ENCODE measurements around the gene ADARB1.

The ADARB1 gene

DNA sequence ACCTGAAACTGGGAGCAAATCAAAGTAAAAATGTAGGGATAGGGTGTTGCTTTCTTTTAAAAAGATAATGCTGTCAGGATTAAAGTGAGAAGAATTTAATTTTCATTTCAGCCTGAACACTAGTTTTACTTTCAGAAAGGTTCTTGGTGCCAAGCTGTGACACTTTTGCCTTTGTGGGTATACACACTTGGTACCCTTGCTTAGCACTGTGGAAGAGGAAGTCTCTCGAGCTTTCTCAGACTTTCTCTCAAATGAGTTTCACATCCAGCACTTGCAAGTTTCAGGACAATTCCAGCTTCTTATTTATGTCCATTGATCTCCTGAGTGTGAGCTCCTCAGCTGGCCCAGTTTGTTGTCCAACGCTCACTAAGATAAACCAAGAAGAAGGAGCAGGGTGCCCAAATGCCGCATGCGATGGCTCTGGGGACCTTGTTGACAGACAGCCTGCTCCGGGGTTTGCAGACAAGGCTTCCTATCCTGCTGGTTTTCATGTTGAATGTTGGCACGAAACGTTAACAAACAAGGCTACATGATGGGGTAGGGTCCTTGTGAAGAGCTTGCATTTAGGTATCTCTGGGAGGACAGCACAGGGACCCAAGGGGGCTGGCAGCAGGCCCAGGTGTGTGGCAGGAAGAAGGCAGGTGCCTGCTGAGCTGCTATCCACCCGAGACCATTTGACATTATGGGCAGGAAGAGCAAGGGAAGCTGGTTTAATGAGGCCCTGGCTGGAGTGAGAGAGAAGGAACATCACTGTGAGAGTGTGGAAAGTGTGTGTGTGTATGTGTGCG lies 133.7 kb downstream of the ADARB1 start:
- H4K20me1 ChIP-seq: peaks cover 0 to 27% (median 0%) of the 10 kb centered on the region in 11 experiments; a peak in 7 of 22 replicates
- H3K9me3 ChIP-seq (replicated peaks in 1 of 11): peaks cover 0 to 3% (median 0%) of the 10 kb centered on the region in 11 experiments; a peak in 1 of 22 replicates
- TF ChIP-seq Cebpa-rat (IDR thresholded peaks at IDR 0.05): no peak
- H3K27ac ChIP-seq: no peak overlapping the region
- H3K4me3 ChIP-seq: no peak overlapping the region
- H3K4me1 ChIP-seq: peaks cover 14 to 31% (median 24%) of the 10 kb centered on the region in 10 experiments
- peaks cover 12 to 99% (median 71%) of the 10 kb centered on the region in 11 experiments for H3K36me3 ChIP-seq
- H3K4me2 ChIP-seq: peak overlapping the region in 1 of 11 experiments; percentile 5; a peak in 3 of 22 replicates
- H3K27me3 ChIP-seq: peaks cover 0 to 16% (median 0%) of the 10 kb centered on the region in 11 experiments; a peak in 2 of 22 replicates
- no peak overlapping the region for H3K9ac ChIP-seq

GRCh38 chr21:45208627-45208951 lies 134.2 kb downstream of the ADARB1 start:
- peaks cover 12 to 99% (median 69%) of the 10 kb centered on the region in 11 experiments for H3K36me3 ChIP-seq
- no peak for TF ChIP-seq Cebpa-rat (IDR thresholded peaks at IDR 0.05)
- H3K27me3 ChIP-seq: peaks cover 0 to 16% (median 0%) of the 10 kb centered on the region in 11 experiments; a peak in 2 of 22 replicates
- H3K9me3 ChIP-seq (replicated peaks in 1 of 11): peaks cover 0 to 3% (median 0%) of the 10 kb centered on the region in 11 experiments; a peak in 3 of 22 replicates
- H4K20me1 ChIP-seq: peaks cover 0 to 27% (median 0%) of the 10 kb centered on the region in 11 experiments; a peak in 5 of 22 replicates
- H3K4me2 ChIP-seq: no peak overlapping the region; a peak in 1 of 22 replicates
- H3K27ac ChIP-seq: no peak overlapping the region
- peaks cover 9 to 27% (median 21%) of the 10 kb centered on the region in 10 experiments for H3K4me1 ChIP-seq
- H3K4me3 ChIP-seq: no peak overlapping the region
- no peak overlapping the region for H3K9ac ChIP-seq

DNA sequence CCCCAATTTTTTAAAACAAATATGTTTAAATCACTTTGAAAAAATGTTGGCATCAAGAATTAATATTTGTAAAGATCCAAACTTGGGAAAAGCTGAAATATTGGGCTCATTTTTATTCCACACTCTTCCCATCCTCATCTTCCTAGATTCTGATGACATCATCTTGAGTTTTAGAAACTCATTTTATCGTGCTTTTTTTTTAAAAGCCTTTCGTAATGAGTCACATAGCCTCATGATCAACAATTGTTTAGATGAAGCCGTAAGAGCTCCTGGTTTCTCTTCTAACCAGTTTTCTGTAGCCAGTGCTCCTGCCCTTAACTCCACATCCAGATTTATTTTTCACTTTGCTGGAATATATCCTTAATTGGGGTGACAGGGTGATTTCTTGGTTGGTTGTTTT lies 134.7 kb downstream of the ADARB1 start:
- H3K4me2 ChIP-seq: peak overlapping the region in 4 of 11 experiments; percentile 19 to 69 (median 38); a peak in 8 of 22 replicates
- H3K27me3 ChIP-seq: peaks cover 0 to 16% (median 0%) of the 10 kb centered on the region in 11 experiments; a peak in 2 of 22 replicates
- TF ChIP-seq Cebpa-rat (IDR thresholded peaks at IDR 0.05): no peak
- H3K27ac ChIP-seq: no peak overlapping the region
- H4K20me1 ChIP-seq: peaks cover 0 to 27% (median 0%) of the 10 kb centered on the region in 11 experiments; a peak in 4 of 22 replicates
- peaks cover 12 to 100% (median 70%) of the 10 kb centered on the region in 11 experiments for H3K36me3 ChIP-seq
- no peak overlapping the region for H3K4me3 ChIP-seq
- H3K4me1 ChIP-seq: peaks cover 4 to 27% (median 17%) of the 10 kb centered on the region in 10 experiments; a peak in 19 of 20 replicates
- peaks cover 0 to 6% (median 0%) of the 10 kb centered on the region in 11 experiments; a peak in 5 of 22 replicates for H3K9me3 ChIP-seq (replicated peaks in 1 of 11)
- H3K9ac ChIP-seq: no peak overlapping the region

DNA sequence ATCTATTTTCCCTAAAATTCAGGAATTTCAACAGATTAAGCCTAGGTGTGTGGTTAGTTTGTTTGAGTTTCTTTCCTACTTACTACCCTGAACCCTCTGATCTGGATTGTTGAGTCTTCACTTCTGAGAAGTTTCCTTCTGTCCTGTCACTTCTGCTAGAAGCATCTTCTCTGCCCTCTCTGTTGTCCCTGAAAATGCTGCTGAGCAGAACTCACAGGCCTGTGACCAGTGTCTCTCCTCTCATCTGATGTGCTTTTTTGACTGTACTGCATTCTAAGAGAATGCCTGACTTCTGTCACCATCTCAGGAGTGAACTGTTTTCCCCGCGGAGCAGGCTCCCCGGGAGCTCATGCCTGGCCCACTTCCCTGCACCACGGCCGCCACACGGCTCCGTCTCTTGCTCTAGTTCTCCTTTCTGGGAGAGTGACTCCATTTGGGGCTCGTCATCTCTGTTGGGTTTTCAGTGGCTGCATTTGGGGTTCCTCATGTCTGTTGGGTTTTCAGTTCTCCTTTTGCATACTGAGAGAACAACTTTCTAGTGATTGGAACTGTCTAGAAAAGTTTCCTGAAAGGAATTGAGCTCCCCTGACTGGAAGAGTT lies 135.4 kb downstream of the ADARB1 start:
- Histone ChIP-seq H3K9ac (no peak overlapping the region), H3K4me1 (peaks cover 0 to 27% (median 13%) of the 10 kb centered on the region in 10 experiments; a peak in 12 of 20 replicates), H3K4me3 (no peak overlapping the region), H3K27me3 (peaks cover 0 to 10% (median 0%) of the 10 kb centered on the region in 11 experiments; a peak in 2 of 22 replicates), H3K27ac (no peak overlapping the region), H3K9me3 (replicated peaks in 1 of 11) (peaks cover 0 to 13% (median 6%) of the 10 kb centered on the region in 11 experiments; a peak in 19 of 22 replicates), H4K20me1 (peaks cover 0 to 27% (median 0%) of the 10 kb centered on the region in 11 experiments; a peak in 4 of 22 replicates), H3K36me3 (peaks cover 12 to 100% (median 70%) of the 10 kb centered on the region in 11 experiments), H3K4me2 (peak overlapping the region in 5 of 11 experiments; percentile 13 to 69 (median 23); a peak in 10 of 22 replicates)
- TF ChIP-seq Cebpa-rat (IDR thresholded peaks at IDR 0.05): no peak

DNA sequence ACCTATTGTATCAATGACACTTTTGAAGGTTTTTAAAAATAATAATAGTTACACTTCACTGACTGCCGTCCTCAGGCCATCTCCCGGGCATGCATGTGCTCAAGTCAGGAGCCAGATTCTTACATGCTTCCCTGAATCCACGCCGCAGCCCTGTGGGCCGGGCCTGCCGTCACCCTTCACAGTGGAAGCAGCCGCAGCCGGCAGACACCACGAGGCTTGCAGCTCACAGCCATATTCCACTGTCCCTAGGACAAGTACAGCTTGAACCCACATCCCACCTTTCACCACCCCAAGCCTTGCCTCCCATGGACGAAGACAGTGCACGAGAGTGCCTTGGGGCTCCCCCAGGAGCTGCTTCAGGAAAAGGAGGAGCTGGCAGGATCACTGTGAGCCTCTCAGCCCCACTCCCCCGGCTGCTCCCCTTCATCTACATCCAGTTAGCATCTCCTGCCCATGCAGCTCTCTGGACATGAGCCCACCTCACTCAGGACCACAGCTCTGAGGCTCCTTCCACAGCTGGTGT lies 136.1 kb downstream of the ADARB1 start:
- H3K4me1 ChIP-seq: peaks cover 0 to 27% (median 13%) of the 10 kb centered on the region in 10 experiments; a peak in 12 of 20 replicates
- peaks cover 7 to 100% (median 70%) of the 10 kb centered on the region in 11 experiments; a peak in 21 of 22 replicates for H3K36me3 ChIP-seq
- H3K27me3 ChIP-seq: peaks cover 0 to 10% (median 0%) of the 10 kb centered on the region in 11 experiments; a peak in 2 of 22 replicates
- peaks cover 0 to 27% (median 0%) of the 10 kb centered on the region in 11 experiments; a peak in 4 of 22 replicates for H4K20me1 ChIP-seq
- no peak overlapping the region for H3K4me3 ChIP-seq
- peaks cover 0 to 20% (median 14%) of the 10 kb centered on the region in 11 experiments; a peak in 20 of 22 replicates for H3K9me3 ChIP-seq (replicated peaks in 1 of 11)
- TF ChIP-seq Cebpa-rat (IDR thresholded peaks at IDR 0.05): no peak
- no peak overlapping the region for H3K27ac ChIP-seq
- peak overlapping the region in 3 of 11 experiments; percentile 16 to 53 (median 46); a peak in 7 of 22 replicates for H3K4me2 ChIP-seq
- no peak overlapping the region for H3K9ac ChIP-seq

- no peak overlapping the region for H3K4me3 ChIP-seq
- H3K4me2 ChIP-seq: no peak overlapping the region
- peaks cover 7 to 100% (median 77%) of the 10 kb centered on the region in 11 experiments; a peak in 21 of 22 replicates for H3K36me3 ChIP-seq
- H3K27me3 ChIP-seq: peaks cover 0 to 10% (median 0%) of the 10 kb centered on the region in 11 experiments; a peak in 2 of 22 replicates
- peaks cover 0 to 27% (median 13%) of the 10 kb centered on the region in 10 experiments; a peak in 12 of 20 replicates for H3K4me1 ChIP-seq
- TF ChIP-seq Cebpa-rat (IDR thresholded peaks at IDR 0.05): no peak
- H3K9ac ChIP-seq: no peak overlapping the region
- peaks cover 9 to 32% (median 25%) of the 10 kb centered on the region in 11 experiments; a peak in 20 of 22 replicates for H3K9me3 ChIP-seq (replicated peaks in 1 of 11)
- H4K20me1 ChIP-seq: peaks cover 0 to 27% (median 0%) of the 10 kb centered on the region in 11 experiments; a peak in 4 of 22 replicates
- H3K27ac ChIP-seq: no peak overlapping the region
Observed at GRCh38 chr21:45211661-45212060, 137.3 kb downstream of the ADARB1 start.

GRCh38 chr21:45213392-45213791 lies 139.0 kb downstream of the ADARB1 start:
- no peak overlapping the region for H3K4me3 ChIP-seq
- peaks cover 4 to 100% (median 78%) of the 10 kb centered on the region in 11 experiments; a peak in 21 of 22 replicates for H3K36me3 ChIP-seq
- no peak overlapping the region for H3K4me2 ChIP-seq
- peaks cover 26 to 47% (median 41%) of the 10 kb centered on the region in 11 experiments; a peak in 21 of 22 replicates for H3K9me3 ChIP-seq (replicated peaks in 1 of 11)
- TF ChIP-seq Cebpa-rat (IDR thresholded peaks at IDR 0.05): no peak
- H3K9ac ChIP-seq: no peak overlapping the region
- H4K20me1 ChIP-seq: peaks cover 0 to 19% (median 0%) of the 10 kb centered on the region in 11 experiments; a peak in 4 of 22 replicates
- peaks cover under 1 to 19% (median 10%) of the 10 kb centered on the region in 10 experiments; a peak in 14 of 20 replicates for H3K4me1 ChIP-seq
- no peaks in the 10 kb centered on the region for H3K27me3 ChIP-seq
- H3K27ac ChIP-seq: no peak overlapping the region

GRCh38 chr21:45215213-45215612 lies 140.8 kb downstream of the ADARB1 start:
- H3K4me3 ChIP-seq: no peak overlapping the region
- H3K9ac ChIP-seq: no peak overlapping the region
- H3K36me3 ChIP-seq: peaks cover 4 to 94% (median 80%) of the 10 kb centered on the region in 11 experiments; a peak in 21 of 22 replicates
- H3K27me3 ChIP-seq: no peaks in the 10 kb centered on the region
- H3K9me3 ChIP-seq (replicated peaks in 1 of 11): peaks cover 28 to 47% (median 42%) of the 10 kb centered on the region in 11 experiments; a peak in 21 of 22 replicates
- no peak overlapping the region for H3K4me2 ChIP-seq
- peaks cover 5 to 19% (median 13%) of the 10 kb centered on the region in 10 experiments for H3K4me1 ChIP-seq
- H3K27ac ChIP-seq: no peak overlapping the region
- H4K20me1 ChIP-seq: peaks cover 0 to 9% (median 0%) of the 10 kb centered on the region in 11 experiments; a peak in 3 of 22 replicates
- TF ChIP-seq Cebpa-rat (IDR thresholded peaks at IDR 0.05): no peak

Data from BLaER1 treated with 17β-estradiol and CSF1 and Interleukin-3, amounts not matched to agents 10 nM and 100 nM (cell line).